SKM-1 (cell line): ENCODE results near the gene HDX.
"Not testable (repeated sequence)": the region's sequence is repeated elsewhere in the genome, so short reads cannot be mapped to it uniquely, and the experiment has no call there.

ENCODE experiments used
- DNase-seq: peaks from one replicate; lab custom pipeline; 2025; ENCODE audit not compliant: unreplicated experiment; lab: John Stamatoyannopoulos, UW

Gene HDX, protein sequence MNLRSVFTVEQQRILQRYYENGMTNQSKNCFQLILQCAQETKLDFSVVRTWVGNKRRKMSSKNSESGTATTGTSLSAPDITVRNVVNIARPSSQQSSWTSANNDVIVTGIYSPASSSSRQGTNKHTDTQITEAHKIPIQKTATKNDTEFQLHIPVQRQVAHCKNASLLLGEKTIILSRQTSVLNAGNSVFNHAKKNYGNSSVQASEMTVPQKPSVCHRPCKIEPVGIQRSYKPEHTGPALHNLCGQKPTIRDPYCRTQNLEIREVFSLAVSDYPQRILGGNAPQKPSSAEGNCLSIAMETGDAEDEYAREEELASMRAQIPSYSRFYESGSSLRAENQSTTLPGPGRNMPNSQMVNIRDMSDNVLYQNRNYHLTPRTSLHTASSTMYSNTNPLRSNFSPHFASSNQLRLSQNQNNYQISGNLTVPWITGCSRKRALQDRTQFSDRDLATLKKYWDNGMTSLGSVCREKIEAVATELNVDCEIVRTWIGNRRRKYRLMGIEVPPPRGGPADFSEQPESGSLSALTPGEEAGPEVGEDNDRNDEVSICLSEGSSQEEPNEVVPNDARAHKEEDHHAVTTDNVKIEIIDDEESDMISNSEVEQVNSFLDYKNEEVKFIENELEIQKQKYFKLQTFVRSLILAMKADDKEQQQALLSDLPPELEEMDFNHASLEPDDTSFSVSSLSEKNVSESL

DNA sequence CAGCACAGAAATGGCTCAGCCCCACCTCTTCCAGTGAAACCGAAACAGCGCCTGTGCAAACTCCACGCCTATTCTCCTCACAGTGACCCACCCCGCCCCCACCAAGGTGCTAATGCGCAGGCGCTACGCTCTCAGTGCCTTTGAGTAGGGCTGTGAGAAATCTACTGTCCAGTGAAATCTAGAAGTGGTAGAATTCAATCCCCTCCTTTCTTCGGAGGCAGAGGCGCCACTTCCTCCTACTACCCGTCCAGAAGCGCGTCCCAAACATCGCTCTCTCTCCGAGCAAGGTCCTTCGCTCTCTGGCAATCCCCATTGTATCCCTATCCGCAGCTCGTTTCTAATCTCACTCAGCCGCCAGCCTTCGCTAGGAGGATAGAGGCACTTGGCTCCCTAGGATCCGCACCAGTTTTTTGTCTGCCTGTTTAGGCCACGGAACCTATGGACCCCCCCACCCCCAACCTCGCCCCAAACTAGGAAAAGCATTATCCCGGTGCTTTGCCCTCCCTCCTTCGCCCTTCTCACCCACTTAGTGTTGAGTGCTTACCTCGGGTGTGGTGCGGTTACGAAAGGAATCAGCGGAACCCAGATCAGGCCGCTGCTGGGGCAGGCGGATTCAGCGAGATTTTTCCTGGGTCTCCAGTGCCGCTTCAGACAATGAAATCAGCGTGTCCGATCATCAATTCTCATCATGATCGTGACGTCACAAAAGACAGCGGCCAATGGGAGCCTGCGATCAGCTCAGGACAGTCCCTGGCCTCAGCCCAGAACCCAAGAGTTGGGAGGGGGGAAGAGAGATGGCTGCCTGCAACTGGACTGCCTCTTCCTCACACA lies at the start of gene HDX:
TSS of gene HDX (minus strand) at position 656 of the 831 bp plus-strand sequence. CDS start 27,056 bp downstream, outside the sequence.
- DNase-seq: peak; percentile 37

DNA sequence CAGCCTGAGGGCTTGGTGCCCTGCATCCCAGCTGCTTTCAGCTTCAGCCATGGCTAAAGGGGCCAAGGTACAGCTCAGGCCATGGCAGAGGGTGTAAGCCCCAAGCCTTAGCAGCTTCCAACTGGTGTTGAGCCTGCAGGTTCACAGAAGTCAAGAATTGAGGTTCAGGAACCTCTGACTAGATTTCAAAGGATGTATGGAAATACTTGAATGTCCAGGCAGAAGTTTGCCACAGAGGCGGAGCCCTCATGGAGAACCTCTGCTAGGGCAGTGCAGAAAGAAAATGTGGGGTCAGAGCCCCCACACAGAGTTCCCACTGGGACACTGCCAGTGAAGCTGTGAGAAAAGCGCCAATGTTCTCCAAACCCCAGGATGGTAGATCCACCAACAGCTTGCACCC lies 39.1 kb upstream of the HDX start:
- not testable (repeated sequence) for DNase-seq

DNA sequence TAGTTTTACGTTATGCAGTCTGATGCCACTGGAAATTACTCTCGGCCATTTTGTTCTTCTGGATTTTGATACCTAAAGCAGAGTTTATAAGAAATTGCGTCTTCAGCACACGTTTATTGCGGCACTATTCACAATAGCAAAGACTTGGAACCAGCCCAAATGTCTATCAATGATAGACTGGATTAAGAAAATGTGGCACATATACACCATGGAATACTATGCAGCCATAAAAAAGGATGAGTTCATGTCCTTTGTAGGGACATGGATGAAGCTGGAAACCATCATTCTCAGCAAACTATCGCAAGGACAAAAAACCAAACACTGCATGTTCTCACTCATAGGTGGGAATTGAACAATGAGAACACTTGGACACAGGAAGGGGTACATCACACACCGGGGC lies 35.4 kb upstream of the HDX start:
- not testable (repeated sequence) for DNase-seq

DNA sequence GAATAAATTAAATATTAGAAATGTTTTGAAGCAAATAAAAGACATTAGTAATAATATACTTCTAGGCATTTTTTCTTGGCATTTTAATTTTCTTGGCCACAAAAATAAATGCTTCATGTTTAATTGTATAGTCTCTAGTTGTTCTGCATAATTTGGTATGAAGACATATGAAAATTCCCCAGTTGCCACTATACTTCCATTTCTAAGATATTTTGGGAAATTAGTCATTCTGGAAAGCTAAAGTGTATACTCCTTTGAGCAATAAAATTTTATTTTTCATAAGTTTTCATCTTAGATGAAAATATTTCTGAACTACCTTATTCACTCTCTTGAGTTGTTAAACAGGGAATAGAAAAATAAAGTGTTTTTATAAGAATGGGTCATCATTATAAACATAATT lies 13.8 kb downstream of the HDX start:
- DNase-seq: no peak

DNA sequence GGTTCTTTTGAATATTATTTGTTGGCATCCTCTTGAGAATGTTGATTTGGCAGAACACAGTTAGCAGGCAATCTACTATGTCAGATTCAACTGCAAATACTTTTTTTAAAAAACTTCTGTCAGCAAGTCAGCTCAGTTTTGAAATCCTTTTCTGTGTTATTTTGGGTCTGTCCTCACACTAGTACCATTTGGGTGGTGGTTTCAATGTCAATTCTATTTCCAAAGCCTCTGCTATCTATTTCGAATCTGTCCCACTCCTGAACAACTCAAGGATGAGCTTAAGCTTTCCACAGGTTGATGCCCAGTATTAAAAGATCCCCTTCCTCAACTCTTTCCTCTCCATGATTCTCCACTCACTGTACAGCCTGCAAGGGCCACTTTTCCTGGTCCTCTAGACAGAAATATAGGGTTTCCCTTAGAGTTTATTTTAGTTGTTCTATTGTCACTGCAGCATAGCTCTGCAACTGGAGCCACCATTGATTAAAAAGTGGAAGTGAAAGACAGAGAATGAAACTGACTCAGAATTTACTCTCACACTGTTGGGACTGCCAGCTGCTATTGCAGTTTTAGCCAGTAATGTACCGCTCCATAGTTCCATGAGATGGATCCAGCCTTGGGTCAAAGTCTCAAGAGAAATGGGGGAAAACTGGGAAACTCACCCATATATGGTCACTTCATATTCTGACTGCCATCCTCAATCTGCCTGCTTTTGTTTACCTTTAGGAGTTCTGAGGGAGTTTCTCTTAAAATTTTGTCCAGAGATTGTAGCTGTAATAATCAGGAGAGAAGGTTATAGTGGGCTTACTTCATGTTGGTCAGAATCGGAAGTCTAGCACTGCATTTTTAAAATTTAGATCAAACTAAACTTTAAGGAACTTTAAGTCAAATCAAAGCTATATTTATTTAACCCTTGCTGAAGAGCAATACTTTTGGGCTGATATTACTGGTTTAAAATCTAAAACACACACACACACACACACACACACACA lies 14.6 kb downstream of the HDX start:
- DNase-seq: no peak

DNA sequence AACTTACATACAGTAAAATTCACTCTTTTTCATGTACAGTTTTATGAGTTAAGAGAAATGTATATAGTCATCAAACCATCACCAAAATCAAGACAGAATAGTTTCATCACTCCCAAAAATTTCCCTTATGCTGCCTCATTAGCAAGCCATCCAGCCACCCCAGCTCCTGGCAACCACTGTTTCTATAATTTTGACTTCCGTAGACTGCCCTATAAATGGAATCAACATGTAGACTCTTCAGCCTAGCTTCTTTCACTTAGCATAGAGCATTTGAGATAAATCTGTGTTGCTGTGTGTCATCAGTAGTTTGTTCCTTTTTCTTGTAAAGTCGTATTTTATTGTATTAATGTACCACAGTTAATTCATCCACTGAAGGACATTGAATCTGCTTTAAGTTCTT lies 23.2 kb downstream of the HDX start:
- DNase-seq: no peak

DNA sequence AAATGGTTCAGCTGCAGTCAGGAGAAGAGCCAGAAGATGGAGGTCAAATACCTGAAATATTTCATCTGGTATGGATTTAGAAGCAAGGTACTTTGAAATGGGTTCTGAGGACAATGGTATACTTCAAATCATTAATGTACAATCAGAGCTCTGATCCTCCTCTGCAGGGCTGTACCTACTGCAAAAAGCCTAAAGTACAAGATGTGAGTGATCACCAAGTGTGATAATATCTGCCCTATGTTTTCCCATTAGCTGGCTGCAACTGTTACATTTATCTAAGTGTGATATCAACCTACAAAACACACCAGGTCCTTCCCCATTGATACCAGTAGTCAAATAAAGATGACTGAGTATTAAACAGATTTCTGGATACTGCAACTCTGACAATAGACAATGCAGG lies 25.1 kb downstream of the HDX start:
- DNase-seq: no peak

DNA sequence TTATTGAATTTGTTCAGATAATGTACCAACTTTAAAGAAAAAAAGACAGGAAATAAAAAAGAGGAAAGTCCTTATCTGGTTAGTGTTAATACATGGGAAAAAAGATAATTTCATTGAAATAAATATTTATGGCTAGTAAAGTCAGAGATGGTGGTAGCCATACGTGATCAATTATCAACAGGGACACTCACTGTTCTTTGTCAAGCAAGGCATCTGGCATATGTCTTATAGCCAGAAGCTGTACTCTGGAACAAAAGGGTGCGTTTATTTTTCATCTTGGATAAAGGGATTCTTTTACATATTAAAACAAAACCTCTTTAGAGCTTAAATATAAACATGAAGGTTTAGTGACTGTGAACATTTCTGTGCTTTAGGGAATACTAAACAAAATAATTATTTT lies 26.7 kb downstream of the HDX start:
- DNase-seq: no peak

DNA sequence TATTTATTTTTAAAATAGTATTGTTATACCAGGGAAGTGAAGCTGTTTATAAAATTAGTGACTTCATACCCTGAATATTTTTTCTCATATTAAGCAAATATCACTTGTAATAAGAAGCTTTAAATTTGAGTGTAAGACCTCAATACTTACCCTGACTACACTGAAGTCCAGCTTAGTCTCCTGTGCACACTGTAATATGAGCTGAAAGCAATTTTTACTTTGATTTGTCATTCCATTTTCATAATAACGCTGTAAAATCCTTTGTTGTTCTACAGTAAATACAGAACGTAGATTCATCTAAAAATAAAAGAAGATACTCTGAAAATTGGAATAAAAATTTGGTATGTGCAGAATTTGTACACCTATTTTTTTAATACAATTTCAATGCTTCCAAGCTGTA lies 27.2 kb downstream of the HDX start:
- DNase-seq: no peak

DNA sequence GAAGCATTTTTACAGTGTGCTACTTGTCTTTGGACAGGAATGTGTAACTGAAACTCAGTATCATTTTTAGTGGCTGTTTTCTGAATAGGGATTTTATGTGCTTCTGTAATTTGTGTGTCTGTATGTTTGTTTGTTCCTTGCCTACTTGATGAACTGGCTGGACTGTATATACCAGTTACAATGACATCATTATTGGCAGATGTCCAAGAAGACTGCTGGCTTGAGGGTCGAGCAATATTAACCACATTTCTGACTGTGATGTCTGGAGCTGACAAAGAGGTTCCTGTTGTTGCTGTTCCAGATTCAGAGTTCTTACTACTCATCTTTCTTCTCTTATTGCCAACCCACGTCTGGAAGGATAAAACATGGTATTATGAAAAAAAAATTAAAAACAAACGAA lies 33.0 kb downstream of the HDX start:
- DNase-seq: no peak

DNA sequence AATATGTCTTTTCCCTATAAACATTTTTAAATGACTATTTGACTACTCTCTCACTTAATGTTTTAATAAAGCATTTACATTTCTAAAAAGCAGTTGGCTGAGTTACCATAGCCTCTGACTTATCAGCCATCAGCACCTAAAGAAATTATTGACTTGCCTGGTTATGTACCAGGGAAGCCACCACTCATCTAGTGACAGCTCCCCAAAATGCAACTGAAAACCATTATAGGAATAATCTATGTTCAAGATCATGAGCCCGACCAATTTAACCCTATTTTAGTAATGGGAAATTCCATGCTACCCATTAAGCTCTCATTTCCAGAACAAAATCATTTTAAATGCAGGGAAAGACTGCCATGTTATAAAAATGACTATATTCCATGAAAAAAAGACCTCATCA lies 34.4 kb downstream of the HDX start:
- DNase-seq: no peak

DNA sequence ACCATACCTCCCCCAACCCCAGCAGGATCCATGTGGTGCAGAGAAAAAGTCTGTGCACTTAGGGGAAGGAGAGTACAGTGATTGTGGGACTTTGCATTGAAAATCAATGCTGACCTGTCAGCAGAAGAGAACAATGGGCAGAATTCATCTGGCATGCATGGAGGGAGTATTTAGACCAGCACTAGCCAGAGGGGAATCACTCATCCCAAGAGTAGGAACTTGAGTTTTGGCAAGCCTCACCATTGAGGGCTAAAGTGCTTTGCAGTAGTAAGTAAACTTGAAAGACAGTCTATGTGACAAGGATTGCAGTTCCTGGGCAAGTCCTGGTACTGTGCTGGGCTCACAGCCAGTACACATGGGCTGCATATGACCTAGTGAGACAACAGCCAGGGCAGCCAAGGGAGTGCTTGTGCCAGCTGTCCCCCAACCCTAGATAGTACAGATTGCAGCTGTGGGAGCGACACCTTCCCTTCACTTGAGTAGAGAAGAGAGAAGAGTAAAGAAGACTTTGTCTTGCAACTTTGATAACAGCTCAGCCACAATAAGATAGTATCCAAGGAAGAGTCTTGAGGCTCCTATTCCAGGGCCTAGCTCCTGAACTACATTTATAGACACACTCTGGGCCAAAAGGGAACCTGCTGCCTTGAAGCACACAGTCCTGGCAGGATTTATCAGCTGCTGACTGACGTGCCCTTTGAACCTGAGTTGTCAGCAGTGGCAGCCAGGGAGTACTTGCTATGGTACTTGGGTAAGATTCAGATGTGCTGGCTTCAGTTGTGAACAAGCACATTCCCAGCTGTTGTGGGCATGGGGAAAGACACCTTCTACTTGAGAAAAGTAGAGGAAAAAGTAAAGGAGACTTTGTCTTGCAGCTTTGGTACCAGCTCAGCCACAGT lies 48.7 kb downstream of the HDX start:
- no peak for DNase-seq

DNA sequence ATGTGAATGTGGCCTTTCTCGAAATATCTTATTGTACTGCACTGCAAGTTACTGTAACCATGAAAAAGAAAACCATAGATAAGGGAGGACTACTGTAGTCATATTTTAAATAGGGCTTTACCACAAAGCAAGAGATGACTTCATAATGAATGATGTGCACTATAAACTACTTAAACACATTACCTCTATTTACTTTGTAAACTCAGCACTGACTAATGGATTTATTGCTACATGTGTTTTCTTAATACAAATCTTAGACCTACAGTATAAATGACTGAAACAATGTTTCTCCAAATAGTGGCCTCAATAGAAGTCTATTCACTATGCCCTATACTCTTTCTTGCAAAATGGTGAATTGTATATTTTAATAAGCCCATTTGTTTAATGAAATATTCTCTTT lies 61.1 kb downstream of the HDX start:
- DNase-seq: no peak

DNA sequence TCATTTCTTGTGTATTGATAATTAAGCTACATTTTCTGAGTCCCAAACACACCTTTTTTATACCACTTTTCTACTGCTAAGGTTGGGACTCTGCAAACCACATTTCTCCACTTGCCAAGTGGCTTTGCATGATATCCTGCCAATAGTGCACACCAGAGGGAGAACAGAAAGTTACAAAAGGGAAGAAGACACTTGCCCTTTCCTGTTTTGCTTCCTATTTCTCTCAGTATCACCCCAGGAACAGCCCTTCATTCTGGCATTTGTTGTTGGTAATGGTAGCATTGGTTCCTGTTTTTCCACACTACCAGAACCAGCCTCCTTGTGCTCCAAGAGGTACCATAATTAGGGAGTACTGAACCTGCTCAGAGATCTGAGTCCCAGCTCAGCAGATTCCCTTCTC lies 87.1 kb downstream of the HDX start:
- no peak for DNase-seq

DNA sequence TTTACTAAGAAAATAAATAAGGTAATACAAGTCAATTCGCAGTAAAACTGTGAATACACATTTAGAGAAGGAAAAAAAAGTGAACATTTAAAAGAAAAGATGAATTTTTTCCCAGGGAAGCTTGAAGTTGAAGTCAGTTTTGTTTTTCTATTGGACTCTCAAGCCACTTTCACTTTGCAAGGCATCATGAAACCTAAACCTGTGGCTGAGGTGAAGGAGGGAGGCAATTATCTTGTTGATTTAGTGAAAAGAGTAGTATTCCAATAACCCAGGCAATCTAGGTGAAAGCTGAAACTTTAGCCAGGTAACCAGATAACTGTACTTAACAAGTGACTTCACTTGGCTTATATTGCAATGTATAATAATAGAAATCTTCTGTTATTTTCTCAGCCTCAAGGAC lies 138.6 kb downstream of the HDX start:
- DNase-seq: no peak

DNA sequence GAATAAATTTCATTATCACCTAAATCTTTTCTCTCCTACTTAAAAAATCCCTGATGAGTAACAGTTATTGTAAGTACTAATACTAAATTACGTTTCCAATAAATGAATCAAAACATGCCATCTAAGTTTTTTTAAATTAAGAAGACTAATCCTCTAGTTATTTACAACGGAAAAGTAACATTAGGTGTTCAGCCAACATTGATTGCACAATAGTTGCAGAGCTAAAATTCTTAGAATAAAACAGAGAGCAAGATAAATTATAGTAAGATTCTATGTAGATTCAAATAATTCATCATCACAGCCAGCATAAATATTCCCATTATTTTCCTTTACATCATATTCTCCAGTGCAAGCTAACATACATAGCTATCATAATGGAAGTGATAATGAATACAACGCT lies 139.2 kb downstream of the HDX start:
- no peak for DNase-seq

DNA sequence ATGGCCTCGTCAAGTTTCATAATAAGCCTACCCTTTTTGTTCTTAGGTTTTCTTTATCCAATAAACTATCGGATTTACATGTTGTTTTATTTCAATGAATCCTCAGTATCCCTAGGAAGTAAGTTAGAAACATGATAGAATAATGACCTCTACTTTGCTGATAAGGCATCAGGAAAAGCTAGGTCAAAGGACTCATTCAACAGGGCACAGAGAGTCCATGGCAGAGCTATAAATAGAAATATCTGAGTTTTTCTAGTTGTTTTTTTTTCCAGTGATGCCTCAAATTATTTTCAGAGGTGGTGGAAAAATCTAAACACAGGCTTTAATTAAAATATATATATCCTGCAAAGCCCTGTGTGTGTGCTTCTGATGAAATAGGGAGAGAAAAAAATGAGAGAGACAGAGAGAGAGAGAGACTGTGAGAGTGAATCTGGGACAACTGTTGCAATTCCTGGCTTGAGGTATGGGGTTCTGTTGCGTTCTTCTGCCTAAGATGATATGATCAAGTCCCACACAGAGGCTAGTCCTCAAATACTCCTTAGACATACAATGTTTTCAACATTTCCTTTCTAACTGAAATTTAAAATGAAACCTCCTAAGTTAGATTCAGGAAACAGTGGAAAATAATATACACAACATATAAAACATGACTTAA lies 139.9 kb downstream of the HDX start:
- DNase-seq: no peak

DNA sequence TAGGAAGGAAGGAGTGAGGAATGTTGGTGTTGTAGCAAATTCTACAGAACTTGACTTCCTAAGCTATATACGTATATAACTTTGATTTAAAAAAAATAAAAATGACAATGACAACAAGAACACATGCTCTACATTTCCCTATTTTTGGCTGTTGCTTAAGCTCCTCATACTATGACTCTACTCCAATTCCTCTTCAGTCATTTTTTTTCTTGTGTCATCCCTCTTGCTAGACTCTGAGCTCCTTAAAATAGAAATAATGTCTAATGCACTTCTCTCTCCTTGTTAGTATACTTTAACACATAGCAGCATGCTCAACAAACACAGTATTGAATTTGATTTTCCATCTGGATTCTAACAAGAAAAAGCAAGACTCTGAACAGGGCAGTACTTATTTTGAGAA lies 144.0 kb downstream of the HDX start:
- DNase-seq: no peak

DNA sequence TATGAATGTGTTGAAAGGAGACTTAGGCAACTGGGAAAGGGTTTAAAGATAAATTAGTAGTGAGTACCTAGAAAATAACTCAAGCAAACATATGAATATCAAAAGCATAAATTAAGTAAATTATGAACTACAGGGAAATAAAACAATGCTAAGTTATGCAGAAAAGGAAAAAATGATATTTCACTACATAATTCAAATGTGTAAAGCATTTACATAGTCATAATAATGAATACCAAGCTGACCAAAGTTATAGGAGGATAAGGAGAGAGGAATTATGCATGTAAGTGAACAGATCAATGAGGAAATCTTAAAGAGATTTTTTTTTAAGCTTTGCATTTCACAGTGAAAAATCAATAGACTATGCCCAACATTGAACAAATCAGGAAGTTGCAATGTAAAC lies 145.0 kb downstream of the HDX start:
- no peak for DNase-seq
